Measurements from ENCODE around the gene TMEM86A. TPM values are rescaled to one million over a fixed set of nuclear protein-coding genes. Genes with fewer than 3 reads are reported as not detected.

TMEM86A gene
- polyA plus RNA-seq, 2 of the 4 experiments (the other 2 are of a cell fraction), result 0.10 to 0.41 TPM

DNA sequence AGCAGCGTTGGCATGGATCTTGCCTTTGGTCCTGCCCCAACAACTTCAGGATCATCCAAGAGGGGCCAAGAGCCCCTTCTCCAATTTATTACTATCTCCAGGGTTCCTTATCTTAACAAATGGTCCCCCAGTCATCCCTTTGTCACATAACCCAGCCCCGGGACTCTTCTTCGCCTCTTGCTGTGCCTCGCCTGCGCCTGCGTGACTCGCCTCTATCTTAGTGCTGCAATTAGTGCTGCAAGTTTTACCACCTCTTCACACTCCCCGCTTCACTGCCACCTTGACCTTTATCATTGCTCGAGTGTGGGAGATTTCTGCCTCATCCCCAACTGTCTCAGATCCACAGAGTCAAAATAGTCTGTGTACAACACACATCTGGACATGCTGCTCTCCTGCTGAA lies 31.4 kb downstream of the TMEM86A start:
- FAIRE-seq (no peak), DNase-seq (ENCODE audit: low read depth in 1 of 2, low spot score in 1 of 2) (no peak), ATAC-seq (no peak)
- CTCF ChIA-PET, result interaction anchor here (1.0 to 9.9 kb wide), 7 partner anchors 8 to 620 kb away, joined by 3 to 137 read pairs (median 7); no protein-coding TSS in a partner anchor
- Histone ChIP-seq H3K4me3 (no peak overlapping the region), H3K9me3 (no peaks in the 10 kb centered on the region), H3K4me2 (no peak overlapping the region), H3K27ac (no peak overlapping the region), H3K4me1 (no peaks in the 10 kb centered on the region)
- TF ChIP-seq TFCP2L1 (CRISPR knock-in tag; IDR thresholded peaks at IDR 0.05), result no peak
- TF ChIP-seq, protein P1, sequence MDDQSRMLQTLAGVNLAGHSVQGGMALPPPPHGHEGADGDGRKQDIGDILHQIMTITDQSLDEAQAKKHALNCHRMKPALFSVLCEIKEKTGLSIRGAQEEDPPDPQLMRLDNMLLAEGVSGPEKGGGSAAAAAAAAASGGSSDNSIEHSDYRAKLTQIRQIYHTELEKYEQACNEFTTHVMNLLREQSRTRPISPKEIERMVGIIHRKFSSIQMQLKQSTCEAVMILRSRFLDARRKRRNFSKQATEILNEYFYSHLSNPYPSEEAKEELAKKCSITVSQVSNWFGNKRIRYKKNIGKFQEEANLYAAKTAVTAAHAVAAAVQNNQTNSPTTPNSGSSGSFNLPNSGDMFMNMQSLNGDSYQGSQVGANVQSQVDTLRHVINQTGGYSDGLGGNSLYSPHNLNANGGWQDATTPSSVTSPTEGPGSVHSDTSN (IDR thresholded peaks at IDR 0.05), result no peak
- no peak for TF ChIP-seq RNF2 (IDR thresholded peaks at IDR 0.05; ENCODE audit: borderline replicate concordance, low read depth)
- no peak for TF ChIP-seq NPAS2 (CRISPR knock-in tag; IDR thresholded peaks at IDR 0.05; ENCODE audit: borderline replicate concordance)
- TF ChIP-seq NFE2L2 (conservative IDR thresholded peaks at IDR 0.05; ENCODE audit: low read length), result no peak
- TF ChIP-seq, protein P2, sequence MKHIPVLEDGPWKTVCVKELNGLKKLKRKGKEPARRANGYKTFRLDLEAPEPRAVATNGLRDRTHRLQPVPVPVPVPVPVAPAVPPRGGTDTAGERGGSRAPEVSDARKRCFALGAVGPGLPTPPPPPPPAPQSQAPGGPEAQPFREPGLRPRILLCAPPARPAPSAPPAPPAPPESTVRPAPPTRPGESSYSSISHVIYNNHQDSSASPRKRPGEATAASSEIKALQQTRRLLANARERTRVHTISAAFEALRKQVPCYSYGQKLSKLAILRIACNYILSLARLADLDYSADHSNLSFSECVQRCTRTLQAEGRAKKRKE (CRISPR knock-in tag; IDR thresholded peaks at IDR 0.05; ENCODE audit: low read depth), result no peak
- TF ChIP-seq ZSCAN20 (CRISPR knock-in tag; IDR thresholded peaks at IDR 0.05), result no peak
- no peak for TF ChIP-seq PHF8 (IDR thresholded peaks at IDR 0.05; ENCODE audit: borderline replicate concordance, low read depth)
- TF ChIP-seq, protein P3, sequence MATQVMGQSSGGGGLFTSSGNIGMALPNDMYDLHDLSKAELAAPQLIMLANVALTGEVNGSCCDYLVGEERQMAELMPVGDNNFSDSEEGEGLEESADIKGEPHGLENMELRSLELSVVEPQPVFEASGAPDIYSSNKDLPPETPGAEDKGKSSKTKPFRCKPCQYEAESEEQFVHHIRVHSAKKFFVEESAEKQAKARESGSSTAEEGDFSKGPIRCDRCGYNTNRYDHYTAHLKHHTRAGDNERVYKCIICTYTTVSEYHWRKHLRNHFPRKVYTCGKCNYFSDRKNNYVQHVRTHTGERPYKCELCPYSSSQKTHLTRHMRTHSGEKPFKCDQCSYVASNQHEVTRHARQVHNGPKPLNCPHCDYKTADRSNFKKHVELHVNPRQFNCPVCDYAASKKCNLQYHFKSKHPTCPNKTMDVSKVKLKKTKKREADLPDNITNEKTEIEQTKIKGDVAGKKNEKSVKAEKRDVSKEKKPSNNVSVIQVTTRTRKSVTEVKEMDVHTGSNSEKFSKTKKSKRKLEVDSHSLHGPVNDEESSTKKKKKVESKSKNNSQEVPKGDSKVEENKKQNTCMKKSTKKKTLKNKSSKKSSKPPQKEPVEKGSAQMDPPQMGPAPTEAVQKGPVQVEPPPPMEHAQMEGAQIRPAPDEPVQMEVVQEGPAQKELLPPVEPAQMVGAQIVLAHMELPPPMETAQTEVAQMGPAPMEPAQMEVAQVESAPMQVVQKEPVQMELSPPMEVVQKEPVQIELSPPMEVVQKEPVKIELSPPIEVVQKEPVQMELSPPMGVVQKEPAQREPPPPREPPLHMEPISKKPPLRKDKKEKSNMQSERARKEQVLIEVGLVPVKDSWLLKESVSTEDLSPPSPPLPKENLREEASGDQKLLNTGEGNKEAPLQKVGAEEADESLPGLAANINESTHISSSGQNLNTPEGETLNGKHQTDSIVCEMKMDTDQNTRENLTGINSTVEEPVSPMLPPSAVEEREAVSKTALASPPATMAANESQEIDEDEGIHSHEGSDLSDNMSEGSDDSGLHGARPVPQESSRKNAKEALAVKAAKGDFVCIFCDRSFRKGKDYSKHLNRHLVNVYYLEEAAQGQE (IDR thresholded peaks at IDR 0.05), result no peak
- TF ChIP-seq KDM5A (IDR thresholded peaks at IDR 0.05), result no peak
- no peak for TF ChIP-seq KDM1A (IDR thresholded peaks at IDR 0.05; ENCODE audit: low read depth)
- TF ChIP-seq, protein P4, sequence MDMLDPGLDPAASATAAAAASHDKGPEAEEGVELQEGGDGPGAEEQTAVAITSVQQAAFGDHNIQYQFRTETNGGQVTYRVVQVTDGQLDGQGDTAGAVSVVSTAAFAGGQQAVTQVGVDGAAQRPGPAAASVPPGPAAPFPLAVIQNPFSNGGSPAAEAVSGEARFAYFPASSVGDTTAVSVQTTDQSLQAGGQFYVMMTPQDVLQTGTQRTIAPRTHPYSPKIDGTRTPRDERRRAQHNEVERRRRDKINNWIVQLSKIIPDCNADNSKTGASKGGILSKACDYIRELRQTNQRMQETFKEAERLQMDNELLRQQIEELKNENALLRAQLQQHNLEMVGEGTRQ (IDR thresholded peaks at IDR 0.05), result no peak
- no peak for TF ChIP-seq HOXB13 (CRISPR knock-in tag; IDR thresholded peaks at IDR 0.05; ENCODE audit: low read depth)
- 87% methylated on average over 9 of the region's 9 CpGs for WGBS (ENCODE audit: missing lambda C conversion rate)
- POLR2A ChIA-PET, result no interaction called here

DNA sequence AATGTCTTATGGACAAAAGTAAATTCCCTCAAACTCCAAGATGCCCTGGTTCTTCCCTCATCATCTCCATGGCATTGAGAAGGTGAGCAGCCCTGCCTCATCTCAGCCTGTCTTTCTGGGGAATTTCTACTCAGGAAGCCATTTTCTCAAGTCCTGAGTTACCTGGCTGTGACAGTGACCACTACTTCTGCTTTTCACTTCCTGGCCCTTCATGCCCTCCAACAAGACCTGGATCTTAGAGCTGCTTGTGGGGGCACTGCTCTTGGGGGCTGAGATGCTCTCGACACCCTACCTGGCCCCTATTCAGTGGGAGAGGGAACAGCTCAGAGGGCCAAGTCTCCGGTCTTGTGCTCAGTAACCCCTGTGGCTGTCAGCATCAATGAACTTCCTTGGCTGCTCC lies 32.9 kb downstream of the TMEM86A start:
- no peaks in the 10 kb centered on the region for H3K9me3 ChIP-seq
- H3K27ac ChIP-seq, result no peak overlapping the region
- no peaks in the 10 kb centered on the region for H3K4me1 ChIP-seq
- ATAC-seq (no peak), FAIRE-seq (no peak), DNase-seq (ENCODE audit: low read depth in 1 of 2, low spot score in 1 of 2) (no peak)
- ChIA-PET CTCF (interaction anchor here (0.6 to 9.9 kb wide), 38 partner anchors 9 to 621 kb away, joined by 3 to 137 read pairs (median 5); no protein-coding TSS in a partner anchor), POLR2A (no interaction called here)
- TF ChIP-seq ZFP36 (IDR thresholded peaks at IDR 0.05; ENCODE audit: borderline replicate concordance, partially characterized antibody) (no peak), POLR2A (IDR thresholded peaks at IDR 0.05; ENCODE audit: low read length) (no peak), GATA3 (IDR thresholded peaks at IDR 0.05; ENCODE audit: borderline replicate concordance) (no peak), EHMT2 (IDR thresholded peaks at IDR 0.05; ENCODE audit: low read depth) (no peak), BHLHE40 (IDR thresholded peaks at IDR 0.05; ENCODE audit: low read depth, low read length) (no peak), CEBPB (IDR thresholded peaks at IDR 0.05) (no peak), PHF8 (IDR thresholded peaks at IDR 0.05; ENCODE audit: borderline replicate concordance, low read depth) (no peak), SMC3 (IDR thresholded peaks at IDR 0.05) (no peak)
- TF ChIP-seq, protein P5, sequence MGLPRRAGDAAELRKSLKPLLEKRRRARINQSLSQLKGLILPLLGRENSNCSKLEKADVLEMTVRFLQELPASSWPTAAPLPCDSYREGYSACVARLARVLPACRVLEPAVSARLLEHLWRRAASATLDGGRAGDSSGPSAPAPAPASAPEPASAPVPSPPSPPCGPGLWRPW (IDR thresholded peaks at IDR 0.05), result no peak
- WGBS (ENCODE audit: missing lambda C conversion rate), result 92% methylated on average over 2 of the region's 2 CpGs
- no peak overlapping the region for H3K4me2 ChIP-seq
- no peak overlapping the region for H3K4me3 ChIP-seq
